Lower lobe of right lung (tissue), 2 donors: ENCODE measurements around the gene FRMPD1. TPM values are rescaled to one million over a fixed set of nuclear protein-coding genes. Genes with fewer than 3 reads are reported as not detected.

Source experiments
- ATAC-seq, 2 donors: fragments of 200-7000 bp; cut with Tn5 transposase; one replicate each; pipeline ENCODE4 v1.9.1; 2020 to 2022; ENCODE audit warnings: mild to moderate bottlenecking in 2 of 2, moderate library complexity in 2 of 2
- DNase-seq: peaks from one replicate; pipeline ENCODE4 v3.0.0-alpha.2; 2020
- H3K27ac ChIP-seq: fragments of 200-600 bp; one replicate; pipeline ENCODE4 v1.8.0; 2022
- H3K27me3 ChIP-seq: fragments of 200-600 bp; one replicate; pipeline ENCODE4 v1.8.0; 2022; ENCODE audit warnings: low read depth
- H3K36me3 ChIP-seq: fragments of 200-600 bp; one replicate; pipeline ENCODE4 v1.8.0; 2022; ENCODE audit warnings: mild to moderate bottlenecking
- H3K4me1 ChIP-seq: fragments of 200-600 bp; one replicate; pipeline ENCODE4 v1.8.0; 2022
- H3K4me3 ChIP-seq: fragments of 200-600 bp; one replicate; pipeline ENCODE4 v1.8.0; 2022; ENCODE audit warnings: mild to moderate bottlenecking
- H3K9me3 ChIP-seq: fragments of 200-600 bp; one replicate; pipeline ENCODE4 v1.8.0; 2022
- intact Hi-C: fragments of 100-400 bp; cut with DNase I; formaldehyde crosslinking; loops from one replicate; pipeline ENCODE4 v1.11.0; 2022
- total RNA-seq: library from RNA; stranded (reverse); fragmentation: NEBNext Ultra II Directional; extraction: Animal tissue kit (Norgen Biotek cat#: 25700); gene quantifications from one replicate; pipeline ENCODE4 v1.2.1, GENCODE V29; 2021
- TF ChIP-seq, protein P1 (sequence below): fragments of 200-600 bp; IDR thresholded peaks from one replicate; pipeline ENCODE4 v1.8.0; 2022; ENCODE audit warnings: antibody characterized with exemption, mild to moderate bottlenecking
- donor health status: DM: no; HTN: yes; CAD: no; lungs with severe emphysema.

Gene FRMPD1
- total RNA-seq, 1 donor from 2014 or later, result 0.06 TPM

DNA sequence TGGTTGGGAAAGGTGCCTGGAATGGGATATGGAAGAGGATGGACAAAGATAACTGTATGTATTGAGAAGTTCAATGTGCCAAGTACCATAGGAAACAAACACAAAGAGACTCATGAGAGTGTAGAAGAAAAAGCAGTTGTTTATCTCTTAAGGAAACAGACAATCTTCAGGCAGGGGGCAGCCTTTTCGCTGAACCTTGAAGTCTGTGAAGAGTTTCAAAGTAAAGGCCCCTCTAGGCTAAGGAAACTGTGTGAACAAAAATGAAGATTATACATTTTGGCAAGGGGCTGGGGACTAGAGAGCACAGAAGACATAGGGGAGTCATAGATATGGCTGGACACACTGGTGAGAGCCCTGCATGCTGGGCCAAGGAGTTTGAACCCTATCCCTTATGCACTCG, 27.5 kb upstream of the FRMPD1 start:
- Histone ChIP-seq H3K27ac (no peak overlapping the region), H3K36me3 (no peaks in the 10 kb centered on the region), H3K27me3 (no peaks in the 10 kb centered on the region), H3K9me3 (no peaks in the 10 kb centered on the region), H3K4me1 (no peaks in the 10 kb centered on the region), H3K4me3 (no peak overlapping the region)
- no peak for ATAC-seq
- TF ChIP-seq, protein P1, sequence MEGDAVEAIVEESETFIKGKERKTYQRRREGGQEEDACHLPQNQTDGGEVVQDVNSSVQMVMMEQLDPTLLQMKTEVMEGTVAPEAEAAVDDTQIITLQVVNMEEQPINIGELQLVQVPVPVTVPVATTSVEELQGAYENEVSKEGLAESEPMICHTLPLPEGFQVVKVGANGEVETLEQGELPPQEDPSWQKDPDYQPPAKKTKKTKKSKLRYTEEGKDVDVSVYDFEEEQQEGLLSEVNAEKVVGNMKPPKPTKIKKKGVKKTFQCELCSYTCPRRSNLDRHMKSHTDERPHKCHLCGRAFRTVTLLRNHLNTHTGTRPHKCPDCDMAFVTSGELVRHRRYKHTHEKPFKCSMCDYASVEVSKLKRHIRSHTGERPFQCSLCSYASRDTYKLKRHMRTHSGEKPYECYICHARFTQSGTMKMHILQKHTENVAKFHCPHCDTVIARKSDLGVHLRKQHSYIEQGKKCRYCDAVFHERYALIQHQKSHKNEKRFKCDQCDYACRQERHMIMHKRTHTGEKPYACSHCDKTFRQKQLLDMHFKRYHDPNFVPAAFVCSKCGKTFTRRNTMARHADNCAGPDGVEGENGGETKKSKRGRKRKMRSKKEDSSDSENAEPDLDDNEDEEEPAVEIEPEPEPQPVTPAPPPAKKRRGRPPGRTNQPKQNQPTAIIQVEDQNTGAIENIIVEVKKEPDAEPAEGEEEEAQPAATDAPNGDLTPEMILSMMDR, result no peak
- DNase-seq, result no peak
- intact Hi-C loops, result no loop called here

DNA sequence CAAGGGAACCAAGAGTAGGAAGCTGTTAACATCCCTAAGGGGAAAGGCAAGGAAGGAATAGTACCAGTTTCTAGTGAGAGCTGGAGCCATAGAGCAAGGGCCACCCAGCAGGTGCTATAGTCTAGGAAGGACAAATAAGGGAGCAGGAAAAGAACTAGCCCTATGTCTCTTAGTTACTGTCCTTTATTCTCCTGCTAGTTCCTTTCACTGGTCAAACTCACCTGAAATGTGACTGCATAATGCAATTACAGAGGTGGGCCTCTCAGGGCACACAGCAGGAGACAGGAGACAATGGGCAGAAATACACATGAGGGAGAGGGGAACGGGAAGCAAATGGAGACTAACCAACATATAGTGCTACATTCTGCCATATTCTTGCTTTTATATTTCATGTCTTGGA, 26.7 kb upstream of the FRMPD1 start:
- intact Hi-C loops, result no loop called here
- DNase-seq, result no peak
- Histone ChIP-seq H3K4me1 (no peaks in the 10 kb centered on the region), H3K4me3 (no peak overlapping the region), H3K36me3 (no peaks in the 10 kb centered on the region), H3K27me3 (no peaks in the 10 kb centered on the region), H3K27ac (no peak overlapping the region), H3K9me3 (no peaks in the 10 kb centered on the region)
- ATAC-seq, result no peak
- TF ChIP-seq, protein P1, result no peak

DNA sequence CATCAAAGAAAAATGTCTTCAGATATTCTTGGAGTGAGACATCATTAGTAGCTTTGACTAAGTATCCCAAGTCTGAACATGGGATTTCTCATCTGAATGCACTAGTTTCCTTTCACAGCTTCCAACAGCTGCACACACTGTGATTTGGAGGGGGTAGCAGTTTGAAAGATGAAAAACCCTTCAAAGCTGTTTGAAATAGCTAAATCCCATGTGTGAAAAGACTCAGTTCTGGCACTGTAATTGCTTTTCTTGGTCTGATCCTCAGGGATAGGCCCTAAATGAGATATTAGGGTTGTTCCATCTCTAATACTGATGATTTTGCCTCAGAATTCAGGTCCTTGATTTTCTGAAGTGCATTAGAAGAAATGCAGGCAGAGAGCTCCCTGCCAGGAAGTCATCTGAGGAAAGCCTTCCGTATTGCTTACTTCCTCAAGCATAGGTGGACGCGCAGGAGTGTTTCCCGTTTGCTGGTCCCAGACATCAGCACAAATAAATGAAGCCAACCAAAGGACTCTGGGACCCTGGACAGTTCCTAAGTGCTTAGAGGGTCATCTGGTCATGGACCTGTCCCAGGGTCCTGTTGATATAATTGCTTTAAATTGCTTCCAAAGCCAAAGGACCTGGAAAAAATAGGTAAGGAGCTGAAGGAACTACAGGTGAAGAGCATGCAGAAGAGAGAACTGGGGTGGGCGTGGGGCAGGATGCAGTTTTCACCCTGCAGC, 25.6 kb upstream of the FRMPD1 start:
- intact Hi-C loops, result no loop called here
- no peak overlapping the region for H3K4me3 ChIP-seq
- no peaks in the 10 kb centered on the region for H3K36me3 ChIP-seq
- ATAC-seq, result no peak
- TF ChIP-seq, protein P1, result no peak
- H3K9me3 ChIP-seq, result no peaks in the 10 kb centered on the region
- H3K4me1 ChIP-seq, result no peaks in the 10 kb centered on the region
- H3K27ac ChIP-seq, result no peak overlapping the region
- no peaks in the 10 kb centered on the region for H3K27me3 ChIP-seq
- DNase-seq, result no peak

DNA sequence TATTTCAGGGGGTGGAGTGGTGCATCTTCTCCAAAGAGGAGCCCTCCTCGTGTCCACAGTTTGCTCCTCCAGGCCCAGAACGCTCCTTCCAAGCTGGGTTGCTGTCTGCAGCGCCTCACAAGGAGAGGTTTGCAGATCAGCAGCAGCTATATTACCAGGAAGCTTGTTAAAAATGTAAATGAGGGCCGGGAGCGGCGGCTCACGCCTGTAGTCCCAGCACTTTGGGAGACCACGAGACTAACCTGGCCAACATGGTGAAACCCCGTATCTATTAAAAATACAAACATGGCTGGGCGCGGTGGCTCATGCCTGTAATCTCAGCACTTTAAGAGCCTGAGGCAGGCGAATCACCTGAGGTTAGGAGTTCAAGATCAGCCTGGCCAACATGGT, 25.0 kb upstream of the FRMPD1 start:
- ATAC-seq (no peak), DNase-seq (no peak)
- H3K36me3 ChIP-seq, result no peaks in the 10 kb centered on the region
- TF ChIP-seq, protein P1, result no peak
- H3K9me3 ChIP-seq, result no peaks in the 10 kb centered on the region
- no peak overlapping the region for H3K27ac ChIP-seq
- intact Hi-C loops, result no loop called here
- H3K27me3 ChIP-seq, result no peaks in the 10 kb centered on the region
- no peak overlapping the region for H3K4me3 ChIP-seq
- H3K4me1 ChIP-seq, result no peaks in the 10 kb centered on the region

DNA sequence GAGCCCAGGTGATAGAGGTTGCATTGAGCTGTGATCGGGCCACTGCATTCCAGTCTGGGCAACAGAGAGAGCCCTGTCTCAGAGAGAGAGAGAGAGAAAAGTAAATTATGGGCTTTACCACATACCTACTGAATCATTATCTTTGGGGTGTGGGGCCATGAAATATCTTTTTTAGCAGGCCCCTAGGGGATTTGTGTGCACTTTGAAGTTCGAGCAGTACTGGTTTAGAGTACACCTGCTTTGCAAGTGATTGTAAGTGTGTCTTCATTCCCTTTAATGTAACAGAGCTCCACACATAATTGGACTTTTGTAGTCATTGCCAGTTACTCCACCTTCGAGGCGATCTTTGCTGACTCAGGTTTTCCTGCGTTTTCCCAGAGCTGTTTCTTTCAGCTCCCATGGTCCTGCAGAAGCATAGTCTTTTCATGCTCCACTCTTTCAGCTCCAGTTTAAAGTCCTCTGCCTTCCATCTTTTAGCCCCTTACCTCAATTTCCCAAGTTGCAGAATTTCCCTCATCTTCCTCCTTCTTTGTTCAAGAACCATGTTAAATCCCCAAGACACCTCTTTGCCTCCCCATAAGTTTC, 24.0 kb upstream of the FRMPD1 start:
- Histone ChIP-seq H3K9me3 (no peaks in the 10 kb centered on the region), H3K36me3 (no peaks in the 10 kb centered on the region), H3K4me3 (no peak overlapping the region), H3K27me3 (no peaks in the 10 kb centered on the region), H3K27ac (no peak overlapping the region), H3K4me1 (no peaks in the 10 kb centered on the region)
- TF ChIP-seq, protein P1, result no peak
- intact Hi-C loops, result no loop called here
- ATAC-seq (no peak), DNase-seq (no peak)
